Panc1 (cell line): Measurements from ENCODE around the gene CCNJL. TPM values are rescaled to one million over a fixed set of nuclear protein-coding genes. Genes with fewer than 3 reads are reported as not detected.

ENCODE experiments used
- ATAC-seq: fragments of 200-7000 bp; cut with Tn5 transposase; 2 replicates; pipeline ENCODE4 v1.9.1; 2020; ENCODE audit warnings: mild to moderate bottlenecking, moderate library complexity
- BruUV-seq: library from RNA; stranded (reverse); fragments of 400-500 nt; replicated peaks from 2 replicates; lab custom pipeline; 2021; lab: Mats Ljungman, UMichigan
- CTCF ChIA-PET: fragments of 300-600 bp; sonication (Branson Sonifier 250); formaldehyde crosslinking; loops from one replicate; lab custom pipeline; 2022; ENCODE audit warnings: antibody characterized with exemption; lab: Charles Lee
- POLR2A ChIA-PET: fragments of 300-600 bp; sonication (Branson Sonifier 250); formaldehyde crosslinking; loops from one replicate; lab custom pipeline; 2022; ENCODE audit warnings: antibody characterized with exemption; lab: Charles Lee
- DNase-seq: peaks from one replicate; pipeline ENCODE4 v3.0.0-alpha.2; 2010; ENCODE audit warnings: low read depth, low spot score
- H3K27ac ChIP-seq: 2 replicates; pipeline ENCODE4 v1.5.1; 2011; ENCODE audit warnings: mild to moderate bottlenecking, low read length, inconsistent platforms
- H3K27me3 ChIP-seq: fragments of 200-500 bp; sonication (Bioruptor generic); 2 replicates; pipeline ENCODE4 v1.6.0; 2014; ENCODE audit warnings: low read length, inconsistent platforms; ENCODE audit not compliant: control insufficient read depth, insufficient read depth
- H3K36me3 ChIP-seq: fragments of 200-500 bp; sonication (Bioruptor generic); 2 replicates; pipeline ENCODE4 v1.5.1; 2014; ENCODE audit warnings: inconsistent platforms, mild to moderate bottlenecking, low read length, moderate library complexity; ENCODE audit not compliant: control insufficient read depth, insufficient read depth
- H3K4me1 ChIP-seq: 2 replicates; pipeline ENCODE4 v1.5.1; 2011; ENCODE audit warnings: inconsistent platforms, mild to moderate bottlenecking, low read length, moderate library complexity; ENCODE audit not compliant: control insufficient read depth, insufficient read depth
- H3K4me3 ChIP-seq, 2 experiments: 2 replicates each; pipeline ENCODE4 v1.5.1; 2011 to 2012; ENCODE audit warnings: low read depth in 2 of 2, low read length in 2 of 2, mild to moderate bottlenecking in 2 of 2, inconsistent platforms in 1 of 2, moderate library complexity in 1 of 2
- H3K9me3 ChIP-seq: fragments of 200-500 bp; sonication (Bioruptor generic); 2 replicates; pipeline ENCODE4 v1.5.1; 2014; ENCODE audit warnings: low read depth, mild to moderate bottlenecking, inconsistent platforms, low read length, moderate library complexity; ENCODE audit not compliant: control insufficient read depth, insufficient read depth
- POLR2AphosphoS5 ChIP-seq: IDR thresholded peaks from 2 replicates; pipeline ENCODE4 v1.6.1; 2012; ENCODE audit warnings: mild to moderate bottlenecking, low read depth, low read length, moderate library complexity
- SIN3A ChIP-seq: IDR thresholded peaks from 2 replicates; pipeline ENCODE4 v1.6.1; 2012; ENCODE audit warnings: low read depth, mild to moderate bottlenecking, low read length, moderate library complexity, borderline replicate concordance; ENCODE audit not compliant: insufficient read depth
- TCF7L2 ChIP-seq: IDR thresholded peaks from 2 replicates; pipeline ENCODE4 v1.6.1; 2011; ENCODE audit warnings: mild to moderate bottlenecking, low read depth, low read length, inconsistent platforms
- in situ Hi-C: cut with HindIII; loops from 2 replicates; pipeline ENCODE4 v1.10.0; 2016; ENCODE audit warnings: low sequenced_read_pairs, low pct_unique_long_range_greater_than_20kb
- intact Hi-C: fragments of 100-400 bp; cut with micrococcal nuclease; formaldehyde crosslinking; loops from one replicate; pipeline ENCODE4 v1.10.0; 2022; ENCODE audit not compliant: unreplicated experiment
- total RNA-seq: library from RNA; stranded (reverse); gene quantifications from one replicate; pipeline ENCODE4 v1.2.1, GENCODE V29; 2021; ENCODE audit not compliant: unreplicated experiment
- TF ChIP-seq, protein P1 (sequence below): fragments of 450-650 bp; IDR thresholded peaks from 2 replicates; pipeline ENCODE4 v1.5.1; 2017; ENCODE audit warnings: mild to moderate bottlenecking
- TF ChIP-seq, protein P2 (sequence below), 2 experiments: IDR thresholded peaks; 2 replicates each; pipeline ENCODE4 v1.6.1; 2011 to 2012; ENCODE audit warnings: low read depth in 2 of 2, control low read depth in 1 of 2, low read length in 1 of 2, mild to moderate bottlenecking in 1 of 2, moderate library complexity in 1 of 2; ENCODE audit not compliant: insufficient read depth in 1 of 2

CCNJL gene
- total RNA-seq, 1 experiment from 2014 or later, result 35.0 TPM

DNA sequence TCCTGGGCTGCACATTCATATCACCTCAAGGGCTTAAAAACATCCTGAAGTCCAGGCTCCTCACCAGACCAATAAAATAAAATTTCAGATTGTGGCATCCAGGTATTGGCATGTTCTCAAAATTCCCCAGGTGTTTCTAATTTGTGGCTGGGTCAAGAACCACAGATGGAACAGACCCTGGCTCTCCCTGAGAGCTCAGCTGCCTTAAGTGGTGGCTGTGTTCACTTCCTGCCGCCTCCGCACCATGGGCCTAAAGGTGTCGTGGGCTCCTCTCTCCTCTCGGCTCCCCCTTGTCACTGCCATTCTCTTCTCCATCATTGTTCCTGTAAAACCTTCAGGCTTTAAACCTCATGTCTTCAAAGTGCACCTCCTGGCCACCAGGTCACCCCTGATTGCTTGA, 17.8 kb upstream of the CCNJL start:
- in situ Hi-C loops (no loop called here), intact Hi-C loops (no loop called here)
- Histone ChIP-seq H3K27ac (no peak overlapping the region), H3K36me3 (no peaks in the 10 kb centered on the region), H3K9me3 (no peaks in the 10 kb centered on the region), H3K4me1 (no peaks in the 10 kb centered on the region), H3K4me3 (no peak overlapping the region), H3K27me3 (no peaks in the 10 kb centered on the region)
- DNase-seq (no peak), ATAC-seq (no peak)
- ChIA-PET POLR2A (no interaction called here), CTCF (no interaction called here)
- no TSS peak for BruUV-seq
- TF ChIP-seq SIN3A (no peak), POLR2AphosphoS5 (no peak), TCF7L2 (no peak)
- TF ChIP-seq, protein P1, sequence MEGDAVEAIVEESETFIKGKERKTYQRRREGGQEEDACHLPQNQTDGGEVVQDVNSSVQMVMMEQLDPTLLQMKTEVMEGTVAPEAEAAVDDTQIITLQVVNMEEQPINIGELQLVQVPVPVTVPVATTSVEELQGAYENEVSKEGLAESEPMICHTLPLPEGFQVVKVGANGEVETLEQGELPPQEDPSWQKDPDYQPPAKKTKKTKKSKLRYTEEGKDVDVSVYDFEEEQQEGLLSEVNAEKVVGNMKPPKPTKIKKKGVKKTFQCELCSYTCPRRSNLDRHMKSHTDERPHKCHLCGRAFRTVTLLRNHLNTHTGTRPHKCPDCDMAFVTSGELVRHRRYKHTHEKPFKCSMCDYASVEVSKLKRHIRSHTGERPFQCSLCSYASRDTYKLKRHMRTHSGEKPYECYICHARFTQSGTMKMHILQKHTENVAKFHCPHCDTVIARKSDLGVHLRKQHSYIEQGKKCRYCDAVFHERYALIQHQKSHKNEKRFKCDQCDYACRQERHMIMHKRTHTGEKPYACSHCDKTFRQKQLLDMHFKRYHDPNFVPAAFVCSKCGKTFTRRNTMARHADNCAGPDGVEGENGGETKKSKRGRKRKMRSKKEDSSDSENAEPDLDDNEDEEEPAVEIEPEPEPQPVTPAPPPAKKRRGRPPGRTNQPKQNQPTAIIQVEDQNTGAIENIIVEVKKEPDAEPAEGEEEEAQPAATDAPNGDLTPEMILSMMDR, result no peak
- TF ChIP-seq, protein P2, sequence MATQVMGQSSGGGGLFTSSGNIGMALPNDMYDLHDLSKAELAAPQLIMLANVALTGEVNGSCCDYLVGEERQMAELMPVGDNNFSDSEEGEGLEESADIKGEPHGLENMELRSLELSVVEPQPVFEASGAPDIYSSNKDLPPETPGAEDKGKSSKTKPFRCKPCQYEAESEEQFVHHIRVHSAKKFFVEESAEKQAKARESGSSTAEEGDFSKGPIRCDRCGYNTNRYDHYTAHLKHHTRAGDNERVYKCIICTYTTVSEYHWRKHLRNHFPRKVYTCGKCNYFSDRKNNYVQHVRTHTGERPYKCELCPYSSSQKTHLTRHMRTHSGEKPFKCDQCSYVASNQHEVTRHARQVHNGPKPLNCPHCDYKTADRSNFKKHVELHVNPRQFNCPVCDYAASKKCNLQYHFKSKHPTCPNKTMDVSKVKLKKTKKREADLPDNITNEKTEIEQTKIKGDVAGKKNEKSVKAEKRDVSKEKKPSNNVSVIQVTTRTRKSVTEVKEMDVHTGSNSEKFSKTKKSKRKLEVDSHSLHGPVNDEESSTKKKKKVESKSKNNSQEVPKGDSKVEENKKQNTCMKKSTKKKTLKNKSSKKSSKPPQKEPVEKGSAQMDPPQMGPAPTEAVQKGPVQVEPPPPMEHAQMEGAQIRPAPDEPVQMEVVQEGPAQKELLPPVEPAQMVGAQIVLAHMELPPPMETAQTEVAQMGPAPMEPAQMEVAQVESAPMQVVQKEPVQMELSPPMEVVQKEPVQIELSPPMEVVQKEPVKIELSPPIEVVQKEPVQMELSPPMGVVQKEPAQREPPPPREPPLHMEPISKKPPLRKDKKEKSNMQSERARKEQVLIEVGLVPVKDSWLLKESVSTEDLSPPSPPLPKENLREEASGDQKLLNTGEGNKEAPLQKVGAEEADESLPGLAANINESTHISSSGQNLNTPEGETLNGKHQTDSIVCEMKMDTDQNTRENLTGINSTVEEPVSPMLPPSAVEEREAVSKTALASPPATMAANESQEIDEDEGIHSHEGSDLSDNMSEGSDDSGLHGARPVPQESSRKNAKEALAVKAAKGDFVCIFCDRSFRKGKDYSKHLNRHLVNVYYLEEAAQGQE (IDR thresholded peaks at IDR 0.05; ENCODE audit: insufficient read depth in 1 of 2, low read depth in 2 of 2, low read length in 1 of 2), result no peak

DNA sequence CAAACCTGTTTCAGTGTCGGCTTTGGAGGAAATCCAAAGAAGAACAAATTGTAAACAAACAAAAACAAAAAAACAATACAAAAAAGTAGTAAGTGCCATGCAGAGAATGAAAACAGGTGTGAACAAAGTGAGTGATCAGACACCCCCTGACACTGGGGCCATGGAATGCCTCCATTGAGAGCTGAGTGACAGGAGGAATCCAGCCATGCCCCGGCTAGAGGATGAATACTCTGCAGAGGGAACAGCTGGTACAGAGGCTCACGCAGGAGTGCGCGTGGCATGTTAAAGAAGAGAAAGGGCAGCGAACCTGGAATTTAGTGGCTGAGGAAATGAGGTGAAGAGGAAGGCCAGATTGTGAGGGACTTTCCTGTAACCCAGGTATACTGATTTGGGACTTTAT, 15.5 kb upstream of the CCNJL start:
- Histone ChIP-seq H3K9me3 (no peaks in the 10 kb centered on the region), H3K4me1 (no peaks in the 10 kb centered on the region), H3K4me3 (no peak overlapping the region), H3K27me3 (no peaks in the 10 kb centered on the region), H3K36me3 (no peaks in the 10 kb centered on the region), H3K27ac (no peak overlapping the region)
- no peak for DNase-seq
- in situ Hi-C loops, result no loop called here
- TF ChIP-seq SIN3A, result no peak
- no peak for TF ChIP-seq POLR2AphosphoS5
- TF ChIP-seq TCF7L2, result no peak
- TF ChIP-seq, protein P2 (IDR thresholded peaks at IDR 0.05; ENCODE audit: insufficient read depth in 1 of 2, low read depth in 2 of 2, low read length in 1 of 2), result no peak
- TF ChIP-seq, protein P1, result no peak
- ATAC-seq, result no peak
- CTCF ChIA-PET, result interaction anchor here (0.7 kb wide), 1 partner anchor 952 kb away, joined by 5 read pairs; no protein-coding TSS in a partner anchor
- no TSS peak for BruUV-seq
- POLR2A ChIA-PET, result interaction anchor here (0.7 kb wide), 1 partner anchor 306 kb away, joined by 5 read pairs; no protein-coding TSS in a partner anchor
- intact Hi-C loops, result no loop called here
